Stomach (tissue), 4 donors: ENCODE results near the gene CEBPZ.

Experiments
- POLR2A ChIP-seq, 4 donors: fragments of 450-650 bp; IDR thresholded peaks; one replicate each; pipeline ENCODE4 v1.6.1; 2016; ENCODE audit warnings: antibody characterized with exemption in 4 of 4, control low read depth in 2 of 4, mild to moderate bottlenecking in 1 of 4, moderate library complexity in 1 of 4
- POLR2AphosphoS5 ChIP-seq, 3 donors: sonication (generic); formaldehyde crosslinking; IDR thresholded peaks; one replicate each; pipeline ENCODE4 v1.6.1; 2016; ENCODE audit warnings: antibody characterized with exemption in 3 of 3
- TF ChIP-seq, protein P1 (sequence below), 7 experiments: fragments of 450-650 bp in 4 of 7; fragments of 200-600 bp in 3 of 7; sonication (generic) in 3 of 7; IDR thresholded peaks; one replicate each; pipeline ENCODE4 v1.5.1; 2016 to 2019; ENCODE audit warnings: antibody characterized with exemption in 7 of 7, control low read depth in 2 of 7, mild to moderate bottlenecking in 1 of 7

DNA sequence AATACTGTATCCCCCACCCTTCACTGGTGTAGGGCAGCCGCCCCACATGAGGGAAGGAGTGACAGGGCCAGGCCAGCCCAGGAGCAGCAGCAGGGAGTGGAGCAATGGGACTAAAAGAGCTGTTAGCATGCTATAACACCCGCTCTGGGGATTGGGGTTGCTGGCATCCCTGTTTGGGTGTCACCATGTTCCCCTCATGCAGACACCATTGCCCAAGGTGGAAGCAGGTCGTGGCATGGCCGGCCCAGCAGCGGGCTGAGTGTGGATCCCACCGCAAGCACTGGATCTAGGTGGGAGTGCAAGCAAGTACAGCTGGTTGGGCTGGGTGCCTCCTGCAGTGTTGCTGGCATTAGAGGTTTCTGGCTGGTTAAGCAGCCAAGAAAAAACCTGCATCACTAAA is 39.6 kb downstream of the CEBPZ start:
- TF ChIP-seq, protein P1, sequence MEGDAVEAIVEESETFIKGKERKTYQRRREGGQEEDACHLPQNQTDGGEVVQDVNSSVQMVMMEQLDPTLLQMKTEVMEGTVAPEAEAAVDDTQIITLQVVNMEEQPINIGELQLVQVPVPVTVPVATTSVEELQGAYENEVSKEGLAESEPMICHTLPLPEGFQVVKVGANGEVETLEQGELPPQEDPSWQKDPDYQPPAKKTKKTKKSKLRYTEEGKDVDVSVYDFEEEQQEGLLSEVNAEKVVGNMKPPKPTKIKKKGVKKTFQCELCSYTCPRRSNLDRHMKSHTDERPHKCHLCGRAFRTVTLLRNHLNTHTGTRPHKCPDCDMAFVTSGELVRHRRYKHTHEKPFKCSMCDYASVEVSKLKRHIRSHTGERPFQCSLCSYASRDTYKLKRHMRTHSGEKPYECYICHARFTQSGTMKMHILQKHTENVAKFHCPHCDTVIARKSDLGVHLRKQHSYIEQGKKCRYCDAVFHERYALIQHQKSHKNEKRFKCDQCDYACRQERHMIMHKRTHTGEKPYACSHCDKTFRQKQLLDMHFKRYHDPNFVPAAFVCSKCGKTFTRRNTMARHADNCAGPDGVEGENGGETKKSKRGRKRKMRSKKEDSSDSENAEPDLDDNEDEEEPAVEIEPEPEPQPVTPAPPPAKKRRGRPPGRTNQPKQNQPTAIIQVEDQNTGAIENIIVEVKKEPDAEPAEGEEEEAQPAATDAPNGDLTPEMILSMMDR (IDR thresholded peaks at IDR 0.05): no peak
- no peak for TF ChIP-seq POLR2AphosphoS5 (IDR thresholded peaks at IDR 0.05)
- TF ChIP-seq POLR2A (IDR thresholded peaks at IDR 0.05): no peak
